CD14-positive monocyte (primary cell): Measurements from ENCODE around the gene SASH1. TPM values are rescaled to one million over a fixed set of nuclear protein-coding genes. Genes with fewer than 3 reads are reported as not detected.

Experiments
- DNase-seq, 3 donors: peaks; one replicate each; pipeline ENCODE4 v3.0.0-alpha.2; 2011 to 2022
- H2AFZ ChIP-seq: 2 replicates; pipeline ENCODE4 v1.6.0; 2012; ENCODE audit warnings: mild to moderate bottlenecking, low read depth, low read length, inconsistent platforms; ENCODE audit not compliant: insufficient read depth, poor library complexity, severe bottlenecking
- H3K27ac ChIP-seq, 2 donors: 1 replicate in 1 of 2; 2 replicates in 1 of 2; pipeline ENCODE4 v1.5.1; 2012 to 2013; ENCODE audit warnings: low read length in 2 of 2, control low read depth in 1 of 2, inconsistent platforms in 1 of 2, low read depth in 1 of 2, mild to moderate bottlenecking in 1 of 2
- H3K27me3 ChIP-seq, 2 donors: one replicate each; pipeline versions ENCODE4 v1.6.0 to v1.6.1; 2011 to 2013; ENCODE audit warnings: low read length in 2 of 2; ENCODE audit not compliant: control insufficient read depth in 2 of 2, insufficient read depth in 2 of 2
- H3K36me3 ChIP-seq, 2 donors: replicated peaks in 1 of 2; 1 replicate in 1 of 2; 2 replicates in 1 of 2; pipeline versions ENCODE4 v1.5.1 to v1.6.1; 2012 to 2013; ENCODE audit warnings: low read length in 2 of 2, control low read depth in 1 of 2, inconsistent platforms in 1 of 2, mild to moderate bottlenecking in 1 of 2; ENCODE audit not compliant: insufficient read depth in 2 of 2, control insufficient read depth in 1 of 2
- H3K4me1 ChIP-seq, 2 donors: 1 replicate in 1 of 2; 2 replicates in 1 of 2; pipeline versions ENCODE4 v1.5.1 to v1.6.1; 2012 to 2013; ENCODE audit warnings: low read length in 2 of 2, control low read depth in 1 of 2, inconsistent platforms in 1 of 2, mild to moderate bottlenecking in 1 of 2, moderate library complexity in 1 of 2; ENCODE audit not compliant: insufficient read depth in 2 of 2, control insufficient read depth in 1 of 2
- H3K4me2 ChIP-seq: replicated peaks from 2 replicates; pipeline ENCODE3; 2012; ENCODE audit warnings: low read length, moderate library complexity, mild to moderate bottlenecking; ENCODE audit not compliant: poor library complexity, severe bottlenecking; ENCODE audit errors: extremely low read depth
- H3K4me3 ChIP-seq, 3 experiments: fragments of 200-600 bp in 1 of 3; sonication (generic) in 1 of 3; replicated peaks in 1 of 3; 1 replicate in 2 of 3; 2 replicates in 1 of 3; pipeline ENCODE4 v1.5.1; 2011 to 2013; ENCODE audit warnings: low read length in 3 of 3, mild to moderate bottlenecking in 3 of 3, control low read depth in 2 of 3, low read depth in 2 of 3, inconsistent platforms in 1 of 3, moderate library complexity in 1 of 3
- H3K79me2 ChIP-seq: 2 replicates; pipeline ENCODE4 v1.6.0; 2012; ENCODE audit warnings: mild to moderate bottlenecking, control low read depth, inconsistent platforms, low read length, moderate library complexity; ENCODE audit not compliant: insufficient read depth
- H3K9ac ChIP-seq: 2 replicates; pipeline ENCODE4 v1.6.0; 2017; ENCODE audit warnings: low read length, mild to moderate bottlenecking; ENCODE audit not compliant: insufficient read depth, poor library complexity, severe bottlenecking
- H3K9me3 ChIP-seq, 2 donors: replicated peaks in 1 of 2; 1 replicate in 1 of 2; 2 replicates in 1 of 2; pipeline versions ENCODE4 v1.5.1 to v1.6.1; 2012 to 2013; ENCODE audit warnings: low read length in 2 of 2, control low read depth in 1 of 2; ENCODE audit not compliant: control insufficient read depth in 1 of 2, insufficient read depth in 1 of 2
- H4K20me1 ChIP-seq: 2 replicates; pipeline ENCODE4 v1.6.0; 2012; ENCODE audit warnings: mild to moderate bottlenecking, low read length, control low read depth, moderate library complexity; ENCODE audit not compliant: insufficient read depth
- H3K27ac Mint-ChIP-seq, 7 donors: one replicate each; pipeline ENCODE4 v1.8.0; 2020; ENCODE audit warnings: mild to moderate bottlenecking in 7 of 7, mixed read lengths in 7 of 7, moderate library complexity in 6 of 7, inconsistent platforms in 2 of 7
- H3K27me3 Mint-ChIP-seq, 3 donors: one replicate each; pipeline ENCODE4 v1.8.0; 2021 to 2022; ENCODE audit warnings: low read depth in 3 of 3, mild to moderate bottlenecking in 3 of 3, mixed read lengths in 3 of 3, moderate library complexity in 3 of 3, inconsistent platforms in 1 of 3
- H3K36me3 Mint-ChIP-seq, 2 donors: one replicate each; pipeline ENCODE4 v1.8.0; 2020; ENCODE audit warnings: mixed read lengths in 2 of 2, inconsistent platforms in 1 of 2, mild to moderate bottlenecking in 1 of 2
- H3K4me1 Mint-ChIP-seq: one replicate; pipeline ENCODE4 v1.8.0; 2020; ENCODE audit warnings: mild to moderate bottlenecking, mixed read lengths
- H3K4me3 Mint-ChIP-seq, 2 donors: one replicate each; pipeline ENCODE4 v1.8.0; 2020; ENCODE audit warnings: mild to moderate bottlenecking in 2 of 2, mixed read lengths in 2 of 2, moderate library complexity in 1 of 2
- H3K9me3 Mint-ChIP-seq, 7 donors: one replicate each; pipeline ENCODE4 v1.8.0; 2020 to 2022; ENCODE audit warnings: mixed read lengths in 7 of 7, mild to moderate bottlenecking in 6 of 7, moderate library complexity in 6 of 7, inconsistent platforms in 2 of 7
- WGBS: methylation state at CpG from one replicate; pipeline ENCODE4 v1.1.5; 2013; ENCODE audit warnings: missing lambda C conversion rate; ENCODE audit not compliant: insufficient coverage; 5-methylcytosine and 5-hydroxymethylcytosine counted together
- intact Hi-C, 2 donors: fragments of 100-400 bp; cut with micrococcal nuclease; formaldehyde crosslinking; loops; one replicate each; pipeline versions ENCODE4 v1.15.0 to v1.15.1; 2023
- polyA plus RNA-seq, 3 donors: library from polyadenylated mRNA; depleted of rRNA in 1 of 3; unstranded in 2 of 3; stranded (reverse) in 1 of 3; fragments of 300-500 nt in 2 of 3; fragments of >200 nt in 1 of 3; fragmentation: Illumina TruSeq in 2 of 3; gene quantifications; 1 replicate in 2 of 3; 2 replicates in 1 of 3; pipeline ENCODE4 v1.2.3, GENCODE V29; 2012 to 2021
- TF ChIP-seq, protein P1 (sequence below): fragments of 200-600 bp; IDR thresholded peaks from one replicate; pipeline ENCODE4 v1.8.0; 2022; ENCODE audit warnings: antibody characterized with exemption, mild to moderate bottlenecking

SASH1 gene
- polyA plus RNA-seq, 3 donors: 0.90 to 5.1 (median 4.7) TPM

- no peaks in the 10 kb centered on the region for H3K4me1 Mint-ChIP-seq
- no peaks in the 10 kb centered on the region for H4K20me1 ChIP-seq
- intact Hi-C loops: no loop called here
These were observed 248.2 kb downstream of the SASH1 start for GRCh38 chr6:148590883-148591282.

DNA sequence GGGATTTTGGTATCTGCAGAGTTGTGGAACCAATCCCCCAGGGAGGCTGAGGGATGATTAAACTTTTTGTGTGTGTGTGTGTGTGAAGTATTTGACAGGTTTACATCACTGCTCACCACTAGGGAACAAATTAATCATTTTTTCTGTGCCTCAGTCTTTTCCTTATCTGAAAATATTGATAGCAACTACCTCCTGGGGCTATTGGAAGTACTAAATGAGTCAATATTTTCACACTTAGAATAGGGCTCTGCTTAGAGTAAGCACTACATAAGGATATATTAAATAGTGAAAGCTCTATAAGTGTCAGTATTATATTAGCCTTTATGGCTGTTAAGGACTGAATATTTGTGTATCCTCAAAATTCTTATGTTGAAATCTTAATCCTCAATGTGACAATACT lies 249.0 kb downstream of the SASH1 start:
- H3K4me3 Mint-ChIP-seq: no peak overlapping the region
- Histone ChIP-seq H3K9ac (no peak overlapping the region), H2AFZ (no peak overlapping the region), H3K4me1 (no peaks in the 10 kb centered on the region), H3K27me3 (no peaks in the 10 kb centered on the region), H3K9me3 (peaks cover 0 to 16% of the 10 kb centered on the region in 2 donors), H3K4me3 (no peak overlapping the region), H3K79me2 (no peaks in the 10 kb centered on the region), H3K36me3 (no peaks in the 10 kb centered on the region), H3K27ac (no peak overlapping the region), H3K4me2 (no peak overlapping the region), H4K20me1 (no peaks in the 10 kb centered on the region)
- H3K27ac Mint-ChIP-seq: no peak overlapping the region
- TF ChIP-seq, protein P1, sequence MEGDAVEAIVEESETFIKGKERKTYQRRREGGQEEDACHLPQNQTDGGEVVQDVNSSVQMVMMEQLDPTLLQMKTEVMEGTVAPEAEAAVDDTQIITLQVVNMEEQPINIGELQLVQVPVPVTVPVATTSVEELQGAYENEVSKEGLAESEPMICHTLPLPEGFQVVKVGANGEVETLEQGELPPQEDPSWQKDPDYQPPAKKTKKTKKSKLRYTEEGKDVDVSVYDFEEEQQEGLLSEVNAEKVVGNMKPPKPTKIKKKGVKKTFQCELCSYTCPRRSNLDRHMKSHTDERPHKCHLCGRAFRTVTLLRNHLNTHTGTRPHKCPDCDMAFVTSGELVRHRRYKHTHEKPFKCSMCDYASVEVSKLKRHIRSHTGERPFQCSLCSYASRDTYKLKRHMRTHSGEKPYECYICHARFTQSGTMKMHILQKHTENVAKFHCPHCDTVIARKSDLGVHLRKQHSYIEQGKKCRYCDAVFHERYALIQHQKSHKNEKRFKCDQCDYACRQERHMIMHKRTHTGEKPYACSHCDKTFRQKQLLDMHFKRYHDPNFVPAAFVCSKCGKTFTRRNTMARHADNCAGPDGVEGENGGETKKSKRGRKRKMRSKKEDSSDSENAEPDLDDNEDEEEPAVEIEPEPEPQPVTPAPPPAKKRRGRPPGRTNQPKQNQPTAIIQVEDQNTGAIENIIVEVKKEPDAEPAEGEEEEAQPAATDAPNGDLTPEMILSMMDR: no peak
- H3K4me1 Mint-ChIP-seq: no peaks in the 10 kb centered on the region
- no peaks in the 10 kb centered on the region for H3K36me3 Mint-ChIP-seq
- peaks cover 6 to 19% (median 13%) of the 10 kb centered on the region in 7 donors for H3K9me3 Mint-ChIP-seq
- intact Hi-C loops: no loop called here
- DNase-seq: no peak
- H3K27me3 Mint-ChIP-seq: peaks cover 0 to 5% (median 1%) of the 10 kb centered on the region in 3 donors

More at GRCh38 chr6:148590883-148591282, 248.2 kb downstream of the SASH1 start:
- Mint-ChIP-seq H3K4me3 (no peak overlapping the region), H3K9me3 (peaks cover 9 to 24% (median 14%) of the 10 kb centered on the region in 7 donors), H3K27ac (no peak overlapping the region), H3K27me3 (peaks cover 0 to 5% (median 1%) of the 10 kb centered on the region in 3 donors), H3K36me3 (no peaks in the 10 kb centered on the region)
- Histone ChIP-seq H2AFZ (no peak overlapping the region), H3K27me3 (no peaks in the 10 kb centered on the region), H3K9ac (no peak overlapping the region), H3K79me2 (no peaks in the 10 kb centered on the region), H3K27ac (no peak overlapping the region), H3K36me3 (no peaks in the 10 kb centered on the region), H3K4me3 (no peak overlapping the region), H3K9me3 (peaks cover 0 to 16% of the 10 kb centered on the region in 2 donors), H3K4me1 (no peaks in the 10 kb centered on the region), H3K4me2 (no peak overlapping the region)
- TF ChIP-seq, protein P1: no peak
- DNase-seq: no peak
- WGBS: 100% methylated on average over 6 of the region's 6 CpGs
